SIG-M5 treated with dmso at 0.1 percent for 504 hours (cell line): Measurements from ENCODE around the gene TRIM63.

ENCODE experiments used
- DNase-seq: peaks from one replicate; lab custom pipeline; 2025; ENCODE audit not compliant: unreplicated experiment; lab: John Stamatoyannopoulos, UW

TRIM63 gene

DNA sequence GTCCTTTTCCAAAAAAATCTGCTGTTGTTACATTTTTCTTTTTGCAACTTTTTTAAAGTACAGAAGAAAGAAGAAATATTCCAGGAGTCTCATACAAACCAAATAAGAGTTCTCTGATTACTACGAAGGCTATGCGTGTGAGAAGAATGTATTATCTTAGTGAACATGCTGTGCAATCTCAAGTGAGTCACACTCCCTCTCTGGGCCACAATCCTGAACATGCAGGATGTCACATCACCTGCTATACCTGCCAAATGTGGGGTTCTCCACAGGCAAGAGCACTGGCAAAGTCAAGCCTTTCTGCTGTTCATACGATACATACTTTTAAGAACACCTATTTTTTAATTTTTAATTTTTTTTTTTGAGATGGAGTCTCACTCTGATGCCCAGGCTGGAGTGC lies 21.7 kb upstream of the TRIM63 start:
- no peak for DNase-seq

DNA sequence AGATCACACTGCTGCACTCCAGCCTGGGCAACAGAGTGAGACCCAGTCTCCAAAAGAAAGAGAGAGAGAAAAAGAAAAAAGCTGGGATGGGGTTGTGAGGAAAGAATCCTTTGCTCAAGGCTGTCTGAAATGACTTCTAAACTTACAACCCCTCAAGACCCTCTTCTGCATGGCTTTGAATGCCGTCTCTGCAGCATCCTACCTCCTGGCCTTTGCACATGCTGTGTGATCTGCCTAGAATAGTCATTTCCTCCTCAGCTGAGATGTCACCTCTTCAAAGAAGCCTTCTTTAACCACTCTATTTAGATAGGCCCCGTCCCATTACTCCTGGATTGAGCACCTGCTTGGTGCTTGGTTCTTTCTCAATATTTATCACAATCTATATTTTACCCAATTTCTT lies 17.4 kb upstream of the TRIM63 start:
- no peak for DNase-seq

DNA sequence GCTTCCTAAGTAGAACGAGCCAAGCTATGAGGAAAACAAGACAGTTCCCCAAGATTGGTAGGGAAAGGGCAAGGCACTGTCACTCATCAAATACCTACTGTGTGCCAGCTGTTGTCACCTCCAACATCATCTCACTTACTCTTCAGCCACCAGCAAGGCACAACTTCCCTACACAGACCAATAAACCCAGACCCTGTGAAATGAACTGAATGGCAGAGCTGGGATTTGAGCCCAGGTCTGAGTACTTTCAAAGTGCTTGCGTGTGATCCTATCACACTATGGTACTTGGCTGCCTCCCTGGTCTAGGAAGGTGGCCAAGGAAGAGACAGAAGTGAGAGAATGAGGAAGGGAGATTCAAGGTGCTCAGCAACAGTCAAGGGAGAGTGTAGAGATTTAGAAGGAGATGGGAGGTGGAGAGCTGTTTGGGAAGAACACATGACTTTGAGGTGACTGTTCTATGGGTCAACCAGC lies 16.7 kb upstream of the TRIM63 start:
- no peak for DNase-seq

DNA sequence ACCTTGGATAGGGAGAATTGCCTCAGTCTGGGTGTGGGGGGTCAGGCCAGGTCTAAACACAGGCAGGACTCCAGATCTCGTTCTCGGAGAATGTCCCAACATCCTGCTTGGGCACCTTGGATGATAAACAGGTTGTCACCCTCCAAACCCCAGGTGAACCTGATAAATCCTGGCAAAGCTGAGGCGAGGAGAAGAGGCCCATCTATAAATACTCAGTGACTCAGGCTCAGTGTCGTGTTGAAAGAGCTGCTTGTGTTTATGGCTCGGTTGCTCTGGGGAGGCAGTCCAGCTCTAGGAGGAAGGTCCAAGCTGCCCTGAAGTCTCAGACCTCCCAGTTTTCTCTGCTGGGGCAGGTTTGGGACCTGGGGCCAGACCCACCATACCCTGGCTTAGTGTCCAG lies 15.8 kb upstream of the TRIM63 start:
- no peak for DNase-seq

DNA sequence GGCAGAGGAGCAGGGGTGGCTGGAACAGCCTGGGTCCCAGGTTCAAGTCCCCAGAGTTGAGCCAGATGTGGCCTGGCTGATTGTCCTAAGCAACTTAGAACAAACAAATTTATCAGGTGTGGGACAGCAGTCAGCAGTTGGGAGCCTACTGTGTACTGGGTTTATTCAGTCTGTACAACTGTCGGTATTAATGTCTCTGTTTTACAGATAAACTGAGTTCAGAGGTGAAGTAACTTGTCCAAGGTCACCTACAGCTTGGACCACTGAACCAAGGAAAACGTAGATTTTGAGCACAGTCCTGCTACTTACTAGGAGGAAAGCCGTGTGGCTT lies 14.6 kb upstream of the TRIM63 start:
- no peak for DNase-seq

DNA sequence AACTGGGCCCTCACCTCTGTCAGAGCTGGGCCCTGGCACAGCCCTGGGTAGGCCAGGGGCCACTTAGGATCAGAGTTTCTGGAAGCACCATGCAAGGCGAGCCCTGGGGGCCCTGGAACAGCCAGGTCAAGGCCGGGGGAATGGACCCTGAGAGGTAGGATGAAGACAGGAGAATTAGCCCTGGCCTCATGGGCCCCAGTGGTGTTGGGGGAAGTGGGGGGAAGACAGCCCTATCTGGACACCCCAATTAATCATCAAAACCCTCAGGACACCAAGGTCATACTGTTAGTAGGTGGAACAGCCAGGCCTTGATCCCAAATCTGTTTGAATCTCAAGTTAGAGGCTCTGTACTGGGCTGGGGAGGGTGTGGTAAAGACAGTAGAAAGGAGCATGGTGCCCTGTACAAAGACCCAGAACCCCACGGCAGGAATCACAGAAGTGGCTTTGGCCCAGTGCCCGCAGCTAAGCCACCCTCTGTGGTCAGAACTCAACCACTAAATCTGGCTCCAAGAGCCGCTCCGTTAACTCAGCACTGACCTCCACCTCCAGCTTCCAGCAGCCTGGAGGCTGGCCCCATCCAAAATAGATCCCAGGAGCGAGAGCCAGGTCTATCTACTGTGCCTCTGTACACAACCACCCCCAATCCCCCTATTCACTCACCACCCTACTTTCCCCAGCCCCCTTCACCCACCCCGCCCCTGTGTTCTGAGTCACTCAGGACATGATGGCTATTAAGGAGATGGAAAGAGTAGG lies 14.0 kb upstream of the TRIM63 start:
- DNase-seq, result no peak

DNA sequence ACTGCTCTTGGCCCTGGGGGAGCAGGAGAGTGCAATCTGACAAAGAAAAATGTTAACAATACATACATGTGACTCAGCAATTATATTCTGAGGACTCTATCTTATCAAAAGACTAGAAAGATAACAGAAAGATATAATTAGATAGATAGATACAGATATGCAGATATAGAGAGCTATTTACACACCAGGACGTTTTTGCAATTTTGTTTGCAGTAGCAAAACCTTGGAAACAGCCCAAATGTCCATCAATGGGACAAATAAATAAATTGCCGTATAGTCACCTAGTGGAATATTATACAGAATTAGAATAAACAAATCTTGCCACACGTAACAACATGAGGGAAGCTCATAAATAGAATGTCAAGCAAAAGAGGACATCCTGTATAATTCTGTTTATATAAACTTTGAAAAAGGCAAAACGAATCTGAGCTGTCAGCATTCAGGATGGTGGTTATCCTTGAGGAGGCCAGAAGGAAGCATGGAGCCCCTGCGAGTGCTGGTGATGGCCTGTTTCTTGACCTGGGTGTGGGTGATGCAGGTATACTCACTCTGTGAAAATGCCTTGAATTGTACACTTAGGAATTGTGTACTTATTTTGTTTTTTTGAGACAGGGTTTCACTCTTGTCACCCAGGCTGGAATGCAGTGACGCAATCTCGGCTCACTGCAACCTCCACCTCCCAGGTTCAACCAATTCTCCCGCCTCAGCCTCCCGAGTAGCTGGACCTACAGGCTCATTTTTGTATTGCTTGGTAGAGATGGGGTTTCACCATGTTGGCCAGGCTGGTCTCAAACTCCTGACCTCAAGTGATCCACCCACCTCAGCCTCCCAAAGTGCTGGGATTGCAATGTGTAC lies 12.8 kb upstream of the TRIM63 start:
- DNase-seq, result no peak

DNA sequence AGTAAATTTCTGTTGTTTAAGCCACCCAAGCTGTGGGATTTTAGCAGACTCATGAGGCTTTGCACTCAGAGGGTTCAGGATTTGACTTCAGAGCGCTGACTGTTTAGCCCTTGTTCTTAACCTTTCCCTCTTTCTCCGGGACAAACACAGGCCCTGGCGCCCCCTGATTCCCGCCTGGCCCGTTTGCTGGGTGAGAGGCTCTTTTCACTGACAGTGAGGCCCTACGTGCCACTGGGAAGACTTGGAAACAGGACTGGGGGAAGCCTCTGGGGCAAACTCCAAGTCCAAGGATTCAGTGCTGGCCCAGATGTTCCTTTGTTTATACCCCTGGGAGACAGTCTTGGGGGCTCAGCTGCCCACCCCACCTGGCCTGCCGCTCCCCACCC lies 11.7 kb upstream of the TRIM63 start:
- DNase-seq, result no peak

DNA sequence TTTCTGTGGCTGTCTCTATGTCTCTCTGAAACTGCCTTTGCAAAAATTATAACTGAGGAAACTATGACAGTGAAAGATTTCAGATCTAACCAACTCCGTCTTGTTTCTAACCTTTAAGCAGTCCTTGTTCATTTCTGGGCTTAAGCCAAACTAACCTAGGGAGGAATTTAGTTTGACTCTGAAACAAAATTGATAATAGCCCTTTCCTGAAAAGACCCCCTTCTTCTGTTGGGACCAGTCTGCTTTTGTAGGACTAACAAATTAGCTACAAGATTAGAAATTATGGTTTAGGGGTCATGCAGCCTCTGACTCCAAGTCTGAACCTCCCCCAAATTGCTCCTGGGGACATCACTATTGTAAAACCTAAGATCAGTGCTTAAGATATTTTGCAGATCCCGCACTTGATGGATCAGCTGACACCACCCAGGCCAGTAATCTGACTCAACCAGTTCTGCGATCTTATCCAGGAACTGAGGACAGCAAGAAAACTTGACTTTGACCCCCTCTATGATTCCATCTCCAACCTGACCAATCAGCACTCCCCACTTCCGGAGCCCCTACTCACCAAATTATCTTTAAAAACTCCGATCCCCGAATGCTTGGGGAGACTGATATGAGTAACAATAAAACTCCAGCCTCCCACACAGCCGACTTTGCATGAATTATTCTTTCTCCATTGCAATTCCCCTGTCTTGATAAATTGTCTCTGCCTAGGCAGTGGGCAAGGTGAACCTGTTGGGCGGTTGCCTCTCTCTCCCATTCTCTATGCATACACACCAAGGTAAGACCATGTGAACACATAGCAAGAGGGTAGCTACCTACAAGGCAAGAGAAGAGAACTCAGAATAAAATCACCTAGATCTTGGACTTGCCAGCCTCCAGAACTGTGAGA lies 11.1 kb upstream of the TRIM63 start:
- DNase-seq, result no peak

DNA sequence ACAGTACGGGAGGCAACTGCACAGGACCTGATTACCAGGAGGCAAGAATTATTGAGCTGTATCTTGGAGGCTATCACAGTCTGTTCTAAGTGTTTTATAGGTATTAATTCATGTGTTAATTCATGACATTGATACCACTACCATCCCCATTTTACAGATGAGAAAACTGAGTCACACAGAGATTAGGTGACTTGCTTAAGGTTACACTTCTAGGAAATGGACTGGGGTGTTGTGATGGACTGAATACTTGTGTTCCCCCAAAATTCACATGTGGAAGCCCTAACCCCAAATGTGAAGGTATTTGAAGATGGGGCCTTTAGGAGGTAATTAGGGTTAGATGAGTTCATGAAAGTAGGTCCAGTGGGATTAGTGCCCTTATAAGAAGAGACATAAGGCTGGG lies 10.1 kb upstream of the TRIM63 start:
- DNase-seq, result no peak

DNA sequence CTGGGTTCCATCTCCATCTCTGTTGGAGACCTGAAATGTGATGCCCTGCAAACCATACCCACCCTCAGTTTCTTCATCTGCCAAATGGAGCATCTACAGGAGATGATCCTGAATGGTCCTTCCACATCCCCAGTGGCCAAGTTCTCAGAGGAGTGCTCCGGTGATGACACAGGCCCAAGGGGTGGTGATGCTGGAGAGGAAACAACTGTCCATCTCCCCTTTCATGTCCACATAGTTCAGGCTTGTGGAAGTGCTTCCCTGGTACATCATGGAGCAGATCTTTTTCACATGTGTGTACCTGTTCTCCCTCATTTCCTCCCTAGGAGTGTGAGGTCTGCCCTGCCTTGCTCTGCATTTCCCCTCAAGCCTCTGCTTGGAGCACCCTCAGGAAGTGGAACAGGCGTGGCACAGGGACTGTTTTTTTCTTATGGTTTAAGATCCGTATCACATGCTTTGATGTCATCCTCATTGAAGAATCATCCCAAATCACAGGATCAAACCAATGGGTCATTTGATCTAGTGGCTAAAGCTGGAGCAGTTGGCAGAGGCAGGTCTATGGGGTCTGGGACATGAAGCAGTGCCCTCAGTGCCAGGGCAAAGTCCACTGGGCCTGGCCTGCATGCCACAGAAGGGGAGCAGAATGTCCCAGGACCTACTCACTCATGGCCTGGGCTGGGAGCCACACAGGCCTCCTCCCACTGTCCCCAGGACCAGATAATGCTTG lies 8.2 kb upstream of the TRIM63 start:
- no peak for DNase-seq

DNA sequence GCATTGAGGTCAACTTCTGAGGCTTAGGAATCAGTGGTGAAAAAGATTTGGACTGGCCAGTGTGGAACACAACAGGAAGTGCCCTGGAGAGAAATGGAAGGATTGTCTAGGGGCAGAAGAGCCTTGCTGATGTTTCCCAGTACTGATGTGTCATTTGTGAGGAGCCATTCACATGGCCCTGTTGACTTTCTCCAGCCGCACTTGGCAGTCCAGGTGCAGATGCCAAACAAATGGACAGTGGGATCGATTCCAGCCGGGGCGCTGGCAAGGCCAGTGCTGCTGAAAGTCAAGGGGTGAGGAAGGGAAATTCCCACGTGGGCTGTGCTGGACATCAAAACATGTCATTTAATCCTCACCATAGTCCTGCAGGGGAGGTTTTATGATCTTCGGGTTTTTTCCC lies 4.9 kb upstream of the TRIM63 start:
- DNase-seq, result no peak

DNA sequence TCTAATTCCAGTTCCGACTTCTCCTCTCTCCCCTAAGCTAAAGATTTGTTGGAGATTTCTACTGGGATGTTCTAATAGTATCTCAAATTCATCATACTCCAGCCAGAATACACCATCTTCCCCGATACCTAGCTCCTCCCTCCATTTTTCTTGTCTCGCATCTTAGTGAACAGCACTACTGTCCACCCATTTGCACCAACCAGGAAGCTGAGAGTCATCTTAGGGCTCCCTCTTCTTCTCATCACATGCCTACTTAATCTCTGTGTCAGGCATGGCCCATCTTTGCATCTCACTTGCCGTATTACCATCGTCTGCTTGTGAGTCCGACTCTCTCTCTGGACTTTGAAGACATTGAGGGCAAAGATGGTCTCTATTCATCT lies 3.5 kb upstream of the TRIM63 start:
- DNase-seq, result no peak

DNA sequence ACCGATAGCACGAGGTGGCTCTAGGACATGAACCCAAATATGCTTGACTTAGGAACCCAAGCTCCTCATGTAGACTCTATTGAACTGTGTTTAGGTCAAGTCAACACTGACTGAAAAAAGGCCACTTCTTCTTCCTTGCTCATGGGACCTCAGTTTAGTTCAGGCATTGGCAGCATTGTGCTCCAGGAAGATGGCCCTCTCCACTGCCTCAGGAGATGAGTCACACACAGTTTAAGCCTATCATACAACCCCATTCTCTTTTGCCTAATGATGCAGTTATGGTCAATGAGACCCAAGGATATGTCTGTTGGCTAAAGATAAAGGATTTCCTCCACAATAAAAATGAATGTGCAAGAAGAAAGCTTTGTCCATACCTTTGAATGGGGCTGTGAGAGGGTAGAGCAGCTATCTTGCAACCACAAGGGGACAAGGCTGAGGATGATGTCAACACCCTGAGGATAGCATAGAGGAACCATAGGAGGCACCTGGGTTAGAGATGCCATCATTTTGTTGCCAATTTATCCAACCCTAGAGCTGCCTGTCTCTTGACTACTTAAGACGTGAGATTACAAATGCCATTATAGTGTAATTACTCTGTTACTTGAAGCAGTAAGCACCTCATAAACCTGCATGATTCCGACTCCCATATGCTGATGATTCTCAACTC lies 3.0 kb upstream of the TRIM63 start:
- DNase-seq, result no peak

DNA sequence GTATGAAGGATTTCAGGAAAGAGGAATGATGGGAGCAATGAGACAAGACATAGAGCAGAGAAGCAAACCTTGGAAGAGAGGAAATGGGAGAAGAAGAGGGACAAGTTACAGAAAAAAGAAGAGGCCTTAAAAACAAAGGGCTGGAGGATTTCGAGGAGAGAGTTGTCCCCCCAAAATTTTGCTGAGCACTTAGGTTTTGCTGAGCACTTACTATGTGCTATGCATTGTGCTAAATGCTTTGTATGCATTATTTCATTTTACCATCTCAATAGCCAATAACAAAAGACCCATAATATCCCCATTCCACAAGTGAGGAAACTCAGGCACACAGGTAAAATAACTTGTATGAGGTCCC lies 2.5 kb upstream of the TRIM63 start:
- DNase-seq, result no peak

DNA sequence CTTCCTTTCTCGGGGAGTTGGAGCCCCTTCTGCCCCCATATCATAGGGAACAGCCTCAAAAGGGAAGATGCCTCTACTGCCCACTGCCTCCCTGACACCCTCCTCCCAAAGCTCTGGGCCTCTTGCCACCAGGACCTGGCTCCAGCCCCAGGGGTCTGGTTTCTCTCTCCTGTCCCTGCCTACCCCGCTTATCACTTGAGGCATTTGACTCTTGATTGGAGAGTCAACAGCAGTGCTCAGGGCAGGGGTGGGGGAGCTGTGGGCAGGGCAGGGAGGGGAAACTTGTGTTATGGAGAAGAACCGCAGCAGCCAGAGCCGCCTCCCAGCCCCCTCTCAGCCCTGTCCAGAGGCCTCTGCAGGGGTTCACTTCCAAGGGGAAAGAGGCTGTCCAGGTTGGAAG lies 573 bp downstream of the TRIM63 start:
- DNase-seq, result no peak

DNA sequence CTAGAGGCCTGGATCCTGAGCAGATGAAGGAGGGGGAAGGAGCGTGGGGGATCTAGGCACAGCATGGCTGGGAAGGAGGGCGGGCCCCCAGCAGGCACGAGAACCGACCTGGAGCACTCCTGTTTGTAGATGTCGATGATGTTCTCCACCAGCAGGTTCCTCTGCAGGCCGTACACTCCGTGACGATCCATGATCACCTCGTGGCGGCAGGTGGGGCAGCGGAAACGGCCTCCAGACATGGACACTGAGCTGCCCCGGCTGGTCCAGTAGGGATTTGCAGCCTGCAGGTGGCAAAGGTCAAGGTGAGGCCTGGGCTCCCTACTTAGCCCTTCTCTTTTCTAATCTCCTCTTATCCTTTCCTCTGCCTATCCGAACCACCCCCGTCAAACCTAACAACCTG lies 1.3 kb downstream of the TRIM63 start:
- no peak for DNase-seq

DNA sequence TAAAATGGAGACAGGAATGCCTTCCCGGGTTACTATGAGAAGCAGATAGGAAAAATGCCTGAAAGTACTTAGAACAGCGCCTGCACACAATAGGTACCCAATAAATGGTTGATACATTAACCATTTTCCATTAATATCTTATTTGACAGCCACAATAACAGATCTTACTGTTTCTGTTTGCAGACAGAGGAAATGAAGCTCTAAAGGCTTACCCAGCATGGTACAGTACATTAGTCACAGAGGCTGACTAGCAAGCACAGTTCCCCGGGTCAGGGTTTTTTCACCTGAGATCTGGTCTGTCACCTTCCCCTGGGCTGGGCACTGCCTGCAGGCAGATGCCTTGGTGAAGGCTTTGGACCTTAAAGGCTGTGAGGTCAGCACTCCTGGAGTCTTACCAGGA lies 2.9 kb downstream of the TRIM63 start:
- DNase-seq, result no peak

DNA sequence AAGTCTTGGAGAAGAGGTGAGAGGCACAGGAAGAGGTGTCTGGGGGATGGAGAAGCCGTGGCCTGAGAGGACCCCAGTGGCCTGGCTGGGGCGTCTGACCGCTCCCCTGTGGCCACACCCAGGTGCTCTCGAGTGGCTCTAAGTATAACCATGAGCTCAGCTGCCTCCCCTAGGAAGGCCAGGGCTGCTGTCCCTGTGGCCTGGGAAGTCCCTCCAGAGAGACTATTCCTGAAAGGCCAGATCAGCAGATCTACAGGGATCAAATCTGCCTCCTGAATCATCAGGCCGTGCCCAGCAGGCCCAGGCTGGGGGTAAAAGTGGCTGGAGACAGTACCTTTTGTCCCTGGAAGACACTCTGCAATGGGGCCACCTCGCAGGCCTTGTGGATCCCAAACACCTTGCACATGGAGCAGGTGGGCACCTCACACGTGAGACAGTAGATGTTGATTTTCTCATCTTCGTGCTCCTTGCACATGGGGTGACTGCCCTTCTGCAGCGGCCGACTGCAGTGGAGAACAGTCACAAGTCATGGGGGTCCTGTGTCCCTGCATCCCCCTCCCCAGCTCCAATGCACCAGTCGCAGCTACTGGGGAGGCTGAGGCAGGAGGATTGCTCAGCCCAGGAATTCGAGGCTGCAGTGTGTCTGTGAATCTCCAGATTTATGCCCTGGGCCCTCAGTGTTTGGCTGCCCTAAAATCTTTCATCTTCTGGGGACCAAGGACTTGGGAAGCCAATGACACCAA lies 6.4 kb downstream of the TRIM63 start:
- no peak for DNase-seq

DNA sequence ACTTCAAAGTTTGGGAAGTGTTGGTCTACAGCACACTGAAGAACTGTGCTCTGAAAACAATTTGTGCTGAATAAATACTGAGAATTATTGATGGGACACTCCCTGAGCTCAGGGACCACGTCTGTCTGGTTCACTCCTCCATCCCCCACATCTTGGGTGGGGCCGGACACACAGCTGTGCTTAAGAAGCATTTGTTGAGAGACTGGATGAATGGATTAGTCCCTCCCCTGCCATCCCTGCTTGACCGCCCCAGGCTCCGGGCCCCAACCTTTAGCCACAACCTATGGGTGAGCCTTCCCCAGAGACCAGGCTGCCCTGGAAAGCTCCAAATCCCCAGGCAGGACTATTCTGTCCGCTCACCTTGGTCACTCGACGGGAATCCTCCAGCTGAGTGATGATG lies 7.5 kb downstream of the TRIM63 start:
- no peak for DNase-seq
